Measurements from ENCODE around the gene SH3PXD2B.

DNA sequence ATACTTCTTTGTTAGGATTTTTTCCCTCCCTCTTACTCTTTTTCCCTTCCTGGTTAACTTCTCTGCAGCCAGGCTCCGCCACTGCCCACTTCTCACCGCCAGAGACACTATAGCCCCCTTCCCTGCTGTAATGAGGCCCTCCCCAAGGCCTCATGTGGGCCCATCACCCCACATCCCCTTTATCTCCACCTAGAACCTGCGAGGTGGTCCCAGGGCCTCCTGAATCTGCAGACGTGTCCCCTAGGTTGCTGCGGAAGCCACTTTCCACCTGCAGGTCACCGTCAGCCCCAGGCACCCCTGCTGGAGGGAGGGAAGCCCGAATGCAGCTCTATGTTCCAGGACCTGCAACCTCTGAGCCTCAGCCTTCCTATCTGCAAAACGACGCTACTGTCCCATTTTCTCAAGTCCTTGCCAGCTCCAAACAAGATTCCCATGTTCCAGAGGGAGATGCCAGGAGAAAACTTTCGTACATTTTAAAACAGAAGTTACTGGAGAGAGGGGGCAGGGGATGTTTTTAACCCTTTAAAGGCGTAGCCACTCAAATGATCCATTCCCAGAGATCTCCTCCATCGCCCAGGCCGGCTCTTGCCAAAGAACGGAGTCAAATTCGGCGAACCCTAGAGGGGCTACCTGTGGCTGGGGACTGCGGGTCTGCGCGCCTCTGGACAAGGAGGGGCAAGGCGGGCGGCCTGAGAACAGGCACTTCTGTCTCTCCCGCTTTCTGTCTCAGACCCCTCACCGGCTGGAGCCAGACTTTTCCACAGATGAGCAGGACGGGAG, 929 bp downstream of the SH3PXD2B start:
- TF ChIP-seq, protein P1, sequence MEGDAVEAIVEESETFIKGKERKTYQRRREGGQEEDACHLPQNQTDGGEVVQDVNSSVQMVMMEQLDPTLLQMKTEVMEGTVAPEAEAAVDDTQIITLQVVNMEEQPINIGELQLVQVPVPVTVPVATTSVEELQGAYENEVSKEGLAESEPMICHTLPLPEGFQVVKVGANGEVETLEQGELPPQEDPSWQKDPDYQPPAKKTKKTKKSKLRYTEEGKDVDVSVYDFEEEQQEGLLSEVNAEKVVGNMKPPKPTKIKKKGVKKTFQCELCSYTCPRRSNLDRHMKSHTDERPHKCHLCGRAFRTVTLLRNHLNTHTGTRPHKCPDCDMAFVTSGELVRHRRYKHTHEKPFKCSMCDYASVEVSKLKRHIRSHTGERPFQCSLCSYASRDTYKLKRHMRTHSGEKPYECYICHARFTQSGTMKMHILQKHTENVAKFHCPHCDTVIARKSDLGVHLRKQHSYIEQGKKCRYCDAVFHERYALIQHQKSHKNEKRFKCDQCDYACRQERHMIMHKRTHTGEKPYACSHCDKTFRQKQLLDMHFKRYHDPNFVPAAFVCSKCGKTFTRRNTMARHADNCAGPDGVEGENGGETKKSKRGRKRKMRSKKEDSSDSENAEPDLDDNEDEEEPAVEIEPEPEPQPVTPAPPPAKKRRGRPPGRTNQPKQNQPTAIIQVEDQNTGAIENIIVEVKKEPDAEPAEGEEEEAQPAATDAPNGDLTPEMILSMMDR (IDR thresholded peaks at IDR 0.05; ENCODE audit: low read depth, low read length, poor library complexity, severe bottlenecking) = peak; percentile 39
- no peak for TF ChIP-seq EZH2phosphoT487 (IDR thresholded peaks at IDR 0.05; ENCODE audit: borderline replicate concordance, low read length)
